Stomach (tissue), 4 donors: ENCODE results near the gene LCE3C.
"Not testable (repeated sequence)": the region's sequence is repeated elsewhere in the genome, so short reads cannot be mapped to it uniquely, and the experiment has no call there.

Source experiments
- CTCF ChIP-seq, 7 experiments: fragments of 450-650 bp in 4 of 7; fragments of 200-600 bp in 3 of 7; sonication (generic) in 3 of 7; IDR thresholded peaks; one replicate each; pipeline ENCODE4 v1.5.1; 2016 to 2019; ENCODE audit warnings: antibody characterized with exemption in 7 of 7, control low read depth in 2 of 7, mild to moderate bottlenecking in 1 of 7
- EP300 ChIP-seq: sonication (generic); formaldehyde crosslinking; IDR thresholded peaks from one replicate; pipeline ENCODE4 v1.6.1; 2017; ENCODE audit warnings: antibody characterized with exemption
- POLR2AphosphoS5 ChIP-seq, 3 donors: sonication (generic); formaldehyde crosslinking; IDR thresholded peaks; one replicate each; pipeline ENCODE4 v1.6.1; 2016; ENCODE audit warnings: antibody characterized with exemption in 3 of 3

GRCh38 chr1:152579526-152579925 is 20.5 kb upstream of the LCE3C start:
- TF ChIP-seq POLR2AphosphoS5 (IDR thresholded peaks at IDR 0.05); CTCF (IDR thresholded peaks at IDR 0.05); EP300: not testable (repeated sequence)
